HUES6 (cell line): ENCODE data around the gene SLC26A6.
A peak's percentile ranks its signal among the peaks of the same experiment; 100 is the strongest.

Source experiments
- H3K27ac ChIP-seq: 2 replicates; pipeline ENCODE4 v1.7.0; 2013; ENCODE audit warnings: low read depth, mild to moderate bottlenecking, low read length, inconsistent platforms
- H3K27me3 ChIP-seq: 2 replicates; pipeline ENCODE4 v1.6.1; 2013; ENCODE audit warnings: low read length; ENCODE audit not compliant: control insufficient read depth, insufficient read depth
- H3K36me3 ChIP-seq: 2 replicates; pipeline ENCODE4 v1.6.1; 2013; ENCODE audit warnings: low read length; ENCODE audit not compliant: control insufficient read depth, insufficient read depth
- H3K4me1 ChIP-seq: 2 replicates; pipeline ENCODE4 v1.6.1; 2013; ENCODE audit warnings: low read length; ENCODE audit not compliant: control insufficient read depth, insufficient read depth
- H3K4me3 ChIP-seq: 2 replicates; pipeline ENCODE4 v1.5.1; 2013; ENCODE audit warnings: low read depth, low read length
- H3K9ac ChIP-seq: one replicate; pipeline ENCODE4 v1.6.1; 2013; ENCODE audit warnings: mild to moderate bottlenecking, low read length
- H3K9me3 ChIP-seq: 2 replicates; pipeline ENCODE4 v1.6.1; 2013; ENCODE audit warnings: low read depth, low read length; ENCODE audit not compliant: control insufficient read depth, insufficient read depth

Gene SLC26A6

DNA sequence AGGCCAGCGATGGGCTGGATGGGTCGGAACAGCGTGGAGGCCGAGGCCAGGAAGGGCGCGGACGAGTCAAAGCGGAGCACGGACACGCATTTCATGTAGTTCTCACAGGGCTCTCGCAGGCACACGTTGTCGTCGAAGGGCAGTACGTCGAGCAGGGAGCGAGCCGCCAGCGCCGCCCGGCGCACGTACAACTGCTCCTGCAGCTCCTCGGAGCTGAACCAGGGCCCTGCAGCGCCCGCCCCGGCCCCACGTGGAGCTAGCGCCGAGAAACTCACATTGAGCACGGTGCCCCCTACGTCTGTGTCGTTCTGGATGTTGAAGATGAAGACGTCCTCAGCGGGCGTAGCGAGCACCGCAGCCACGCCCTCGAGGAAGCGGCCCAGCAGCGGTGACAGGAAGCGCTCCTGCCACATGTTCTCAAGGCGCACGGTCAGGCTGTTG, 21.6 kb upstream of the SLC26A6 start:
- H3K9ac ChIP-seq, result no peak overlapping the region
- H3K36me3 ChIP-seq, result peaks cover 50% of the 10 kb centered on the region
- no peaks in the 10 kb centered on the region for H3K9me3 ChIP-seq
- H3K27me3 ChIP-seq, result peaks cover 10% of the 10 kb centered on the region; the same call in 1 of the 2 replicates
- no peak overlapping the region for H3K27ac ChIP-seq
- H3K4me1 ChIP-seq, result peaks cover 11% of the 10 kb centered on the region
- peak overlapping the region; percentile 62 for H3K4me3 ChIP-seq

- peaks cover 11% of the 10 kb centered on the region for H3K4me1 ChIP-seq
- peak overlapping the region; percentile 62 for H3K4me3 ChIP-seq
- no peaks in the 10 kb centered on the region for H3K9me3 ChIP-seq
- no peak overlapping the region for H3K9ac ChIP-seq
- no peak overlapping the region for H3K27ac ChIP-seq
- peaks cover 56% of the 10 kb centered on the region for H3K36me3 ChIP-seq
- peaks cover 10% of the 10 kb centered on the region; the same call in 1 of the 2 replicates for H3K27me3 ChIP-seq
Observed at GRCh38 chr3:48656061-48656840, 21.0 kb upstream of the SLC26A6 start.

GRCh38 chr3:48655606-48656005, 20.3 kb upstream of the SLC26A6 start:
- no peak overlapping the region for H3K27ac ChIP-seq
- H3K9ac ChIP-seq, result peak overlapping the region; percentile 34
- H3K27me3 ChIP-seq, result peaks cover 7% of the 10 kb centered on the region; the same call in 1 of the 2 replicates
- H3K36me3 ChIP-seq, result peaks cover 60% of the 10 kb centered on the region
- no peaks in the 10 kb centered on the region for H3K9me3 ChIP-seq
- H3K4me1 ChIP-seq, result peaks cover 11% of the 10 kb centered on the region
- H3K4me3 ChIP-seq, result peak overlapping the region; percentile 62

DNA sequence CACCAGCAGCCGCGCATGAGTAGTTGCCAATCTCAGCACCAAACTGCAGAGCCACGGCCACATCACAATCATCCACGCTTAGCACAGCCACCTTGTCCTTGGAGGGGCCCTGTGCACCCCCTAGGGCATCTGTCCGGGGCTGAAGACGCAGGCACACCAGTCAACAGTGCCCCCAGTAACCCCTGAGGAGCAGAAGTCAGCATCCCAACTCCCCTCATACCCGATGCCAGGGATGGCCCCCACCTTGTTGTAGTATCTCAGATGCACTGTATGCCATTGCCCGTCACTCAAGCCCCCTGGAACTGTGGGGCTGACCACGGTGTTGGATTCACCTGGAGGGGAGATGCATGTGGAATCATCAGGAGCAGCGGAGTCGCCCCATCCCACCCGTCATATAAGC, 19.8 kb upstream of the SLC26A6 start:
- Histone ChIP-seq H3K27ac (no peak overlapping the region), H3K4me1 (peaks cover 11% of the 10 kb centered on the region), H3K36me3 (peaks cover 55% of the 10 kb centered on the region), H3K9ac (peak overlapping the region; percentile 34), H3K4me3 (peak overlapping the region; percentile 62), H3K9me3 (no peaks in the 10 kb centered on the region), H3K27me3 (peaks cover 7% of the 10 kb centered on the region; the same call in 1 of the 2 replicates)

GRCh38 chr3:48652923-48653715, 17.9 kb upstream of the SLC26A6 start:
- Histone ChIP-seq H3K27ac (no peak overlapping the region), H3K9ac (no peak overlapping the region), H3K4me1 (peaks cover 11% of the 10 kb centered on the region), H3K27me3 (peaks cover 7% of the 10 kb centered on the region; the same call in 1 of the 2 replicates), H3K9me3 (no peaks in the 10 kb centered on the region), H3K36me3 (peaks cover 56% of the 10 kb centered on the region), H3K4me3 (no peak overlapping the region)

- Histone ChIP-seq H3K36me3 (peaks cover 58% of the 10 kb centered on the region), H3K27me3 (peaks cover 7% of the 10 kb centered on the region; the same call in 1 of the 2 replicates), H3K27ac (no peak overlapping the region), H3K9me3 (no peaks in the 10 kb centered on the region), H3K4me1 (peaks cover 7% of the 10 kb centered on the region), H3K9ac (no peak overlapping the region), H3K4me3 (no peak overlapping the region)
Observed at GRCh38 chr3:48651771-48652170, 16.5 kb upstream of the SLC26A6 start.

DNA sequence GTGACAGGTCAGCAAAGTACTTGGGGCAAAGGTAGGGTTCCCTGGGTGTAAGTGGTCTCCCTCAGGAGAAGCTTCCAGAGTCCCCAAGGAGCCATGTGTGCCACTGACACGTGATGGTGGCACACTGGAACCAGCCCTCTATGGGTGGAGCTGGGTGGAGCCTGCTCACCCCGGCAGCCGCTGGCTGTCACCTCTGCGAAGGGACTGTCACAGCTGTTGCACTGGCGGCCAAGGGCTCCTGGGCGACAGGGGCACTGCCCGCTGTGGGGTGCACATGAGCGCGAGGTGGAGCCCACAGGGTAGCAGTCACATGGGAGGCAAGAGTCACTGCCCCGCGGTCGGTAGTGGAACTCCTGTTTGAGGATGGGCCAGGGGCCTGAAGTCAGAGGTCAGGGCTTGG, 15.5 kb upstream of the SLC26A6 start:
- H3K27ac ChIP-seq, result no peak overlapping the region
- H3K9ac ChIP-seq, result peak overlapping the region; percentile 9
- H3K9me3 ChIP-seq, result no peaks in the 10 kb centered on the region
- peaks cover 4% of the 10 kb centered on the region for H3K4me1 ChIP-seq
- H3K36me3 ChIP-seq, result peaks cover 69% of the 10 kb centered on the region
- peaks cover 7% of the 10 kb centered on the region; the same call in 1 of the 2 replicates for H3K27me3 ChIP-seq
- no peak overlapping the region for H3K4me3 ChIP-seq

GRCh38 chr3:48648188-48648850, 13.1 kb upstream of the SLC26A6 start:
- no peak overlapping the region for H3K9ac ChIP-seq
- H3K36me3 ChIP-seq, result peaks cover 71% of the 10 kb centered on the region
- no peaks in the 10 kb centered on the region for H3K27me3 ChIP-seq

DNA sequence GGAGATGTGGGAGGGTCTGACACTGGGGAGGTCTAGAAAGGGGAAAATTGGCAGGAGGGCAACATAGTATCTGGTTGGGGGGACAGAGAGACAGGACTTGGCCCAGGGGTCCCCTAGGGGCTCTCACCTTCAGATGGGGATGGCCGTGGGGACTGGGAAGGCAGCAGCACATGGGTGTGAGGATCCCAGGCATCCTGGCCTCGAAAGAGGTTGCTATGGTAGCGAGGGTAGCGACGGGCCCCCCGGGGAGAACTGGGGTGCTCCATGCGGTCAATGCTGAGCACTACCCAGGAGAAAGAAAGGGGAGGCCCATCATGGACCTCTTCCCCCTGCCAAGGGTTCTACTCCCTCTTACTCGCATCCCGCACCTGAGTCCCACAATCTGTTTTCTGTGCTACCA, 12.5 kb upstream of the SLC26A6 start:
- Histone ChIP-seq H3K4me1 (no peaks in the 10 kb centered on the region), H3K4me3 (no peak overlapping the region), H3K27me3 (no peaks in the 10 kb centered on the region), H3K9ac (no peak overlapping the region), H3K27ac (no peak overlapping the region), H3K9me3 (no peaks in the 10 kb centered on the region), H3K36me3 (peaks cover 71% of the 10 kb centered on the region)

More at GRCh38 chr3:48648188-48648850, 13.1 kb upstream of the SLC26A6 start:
- Histone ChIP-seq H3K9me3 (no peaks in the 10 kb centered on the region), H3K4me3 (no peak overlapping the region), H3K4me1 (no peaks in the 10 kb centered on the region), H3K27ac (no peak overlapping the region)

DNA sequence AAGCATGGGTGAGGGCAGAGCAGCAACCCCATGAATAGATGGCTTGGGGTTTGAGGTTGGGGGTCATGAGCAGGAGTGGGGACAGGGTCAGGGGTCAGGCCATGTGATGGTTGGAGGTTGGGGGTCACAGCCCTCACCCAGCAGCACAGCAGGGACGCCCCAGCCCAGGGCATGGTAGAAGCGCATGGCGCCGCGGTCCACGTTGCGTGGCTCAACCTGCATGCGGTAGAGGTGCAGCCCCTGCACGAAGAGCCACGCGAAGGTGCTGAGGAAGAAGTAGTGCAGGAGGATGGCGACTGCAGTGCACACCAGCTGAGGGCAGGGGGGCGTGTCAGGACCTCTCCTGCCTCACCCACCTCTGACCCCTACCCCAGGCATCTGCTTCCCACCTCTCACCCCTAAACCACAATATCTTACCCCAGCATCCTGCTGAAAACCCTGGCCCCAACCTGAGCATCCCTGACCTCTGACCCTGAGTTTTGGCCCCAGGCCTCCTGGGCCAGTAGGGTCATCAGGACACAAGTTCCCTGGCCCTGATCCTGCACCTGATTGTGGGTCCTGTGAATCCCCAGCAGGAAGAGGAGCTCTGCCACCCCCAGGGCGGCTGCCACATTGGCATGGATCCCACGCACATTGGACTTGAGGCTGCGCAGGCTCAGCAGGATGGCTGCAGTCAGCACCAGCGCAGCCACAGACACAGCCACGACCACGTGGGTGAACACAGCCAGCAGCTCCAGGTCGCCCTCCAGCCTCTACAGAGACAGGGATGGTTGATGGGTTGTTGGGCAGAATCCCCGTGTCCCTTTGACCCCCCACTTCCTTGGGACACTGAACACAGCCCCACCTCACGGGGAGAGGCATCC, 9.9 kb upstream of the SLC26A6 start:
- Histone ChIP-seq H3K36me3 (peaks cover 80% of the 10 kb centered on the region), H3K4me3 (no peak overlapping the region), H3K9me3 (no peaks in the 10 kb centered on the region), H3K27me3 (no peaks in the 10 kb centered on the region), H3K27ac (no peak overlapping the region), H3K9ac (no peak overlapping the region), H3K4me1 (no peaks in the 10 kb centered on the region)
